Ectodermal cell (in vitro differentiated cells): Measurements from ENCODE around the gene MAP2K2.
A peak's percentile ranks its signal among the peaks of the same experiment; 100 is the strongest.

Experiments
- H3K27ac ChIP-seq: 2 replicates; pipeline ENCODE4 v1.7.0; 2013; ENCODE audit warnings: mild to moderate bottlenecking, low read depth, low read length; ENCODE audit not compliant: insufficient read depth, poor library complexity, severe bottlenecking
- H3K27me3 ChIP-seq: 2 replicates; pipeline ENCODE4 v1.7.0; 2013; ENCODE audit warnings: mild to moderate bottlenecking, low read length; ENCODE audit not compliant: insufficient read depth, control insufficient read depth, poor library complexity, severe bottlenecking
- H3K36me3 ChIP-seq: one replicate; pipeline ENCODE4 v1.7.0; 2013; ENCODE audit warnings: low read length; ENCODE audit not compliant: control insufficient read depth, insufficient read depth
- H3K4me1 ChIP-seq: one replicate; pipeline ENCODE4 v1.7.0; 2013; ENCODE audit warnings: low read length; ENCODE audit not compliant: control insufficient read depth, insufficient read depth
- H3K4me3 ChIP-seq: 2 replicates; pipeline ENCODE4 v1.7.0; 2013; ENCODE audit warnings: low read depth, low read length, control low read depth; ENCODE audit not compliant: insufficient read depth
- H3K9me3 ChIP-seq: 2 replicates; pipeline ENCODE4 v1.7.0; 2013; ENCODE audit warnings: mild to moderate bottlenecking, low read length, moderate library complexity; ENCODE audit not compliant: control insufficient read depth
- WGBS, 2 experiments: methylation state at CpG; one replicate each; pipeline ENCODE4 v1.1.7; 2013; ENCODE audit warnings: missing lambda C conversion rate in 2 of 2; 5-methylcytosine and 5-hydroxymethylcytosine counted together

MAP2K2 gene

GRCh38 chr19:4066682-4067395 is 57.1 kb downstream of the MAP2K2 start, which contains the start of gene ZBTB7A:
Gene ZBTB7A (minus strand): TSS chr19:4066899. CDS start chr19:4055232, 11,667 bp downstream.
- H3K9me3 ChIP-seq, result no peaks in the 10 kb centered on the region
- H3K4me3 ChIP-seq, result peak within 1 kb of the TSS; percentile 52
- H3K4me1 ChIP-seq, result peaks cover 5% of the 10 kb centered on the region
- H3K27me3 ChIP-seq, result peaks cover 32% of the 10 kb centered on the region
- no peaks in the 10 kb centered on the region for H3K36me3 ChIP-seq
- H3K27ac ChIP-seq, result no peak within 1 kb of the TSS
- 0 to 1% methylated on average over 83 to 85 of the region's 85 CpGs for WGBS, 2 experiments

- 0% methylated on average over 31 of the region's 31 CpGs for WGBS, 2 experiments
Observed at GRCh38 chr19:4066176-4066606, 57.7 kb downstream of the MAP2K2 start.

GRCh38 chr19:4065430-4066175 is 58.3 kb downstream of the MAP2K2 start:
- H3K4me3 ChIP-seq, result peak overlapping the region; percentile 52
- H3K27me3 ChIP-seq, result peaks cover 32% of the 10 kb centered on the region
- H3K27ac ChIP-seq, result no peak overlapping the region
- WGBS, 2 experiments, result 0% methylated on average over 92 to 95 of the region's 98 CpGs
- H3K9me3 ChIP-seq, result no peaks in the 10 kb centered on the region
- no peaks in the 10 kb centered on the region for H3K36me3 ChIP-seq
- H3K4me1 ChIP-seq, result peaks cover 5% of the 10 kb centered on the region

More at GRCh38 chr19:4066176-4066606, 57.7 kb downstream of the MAP2K2 start:
- peaks cover 5% of the 10 kb centered on the region for H3K4me1 ChIP-seq
- no peaks in the 10 kb centered on the region for H3K9me3 ChIP-seq
- no peaks in the 10 kb centered on the region for H3K36me3 ChIP-seq
- H3K27me3 ChIP-seq, result peaks cover 32% of the 10 kb centered on the region
- H3K4me3 ChIP-seq, result peak overlapping the region; percentile 52
- H3K27ac ChIP-seq, result no peak overlapping the region

GRCh38 chr19:4064496-4065260 is 59.2 kb downstream of the MAP2K2 start:
- Histone ChIP-seq H3K4me1 (peaks cover 5% of the 10 kb centered on the region), H3K36me3 (no peaks in the 10 kb centered on the region), H3K4me3 (peak overlapping the region; percentile 59), H3K27me3 (peaks cover 30% of the 10 kb centered on the region), H3K27ac (no peak overlapping the region), H3K9me3 (no peaks in the 10 kb centered on the region)
- WGBS, 2 experiments, result 1% methylated on average over 57 of the region's 57 CpGs

GRCh38 chr19:4064149-4064495 is 59.8 kb downstream of the MAP2K2 start:
- no peak overlapping the region for H3K27ac ChIP-seq
- no peaks in the 10 kb centered on the region for H3K9me3 ChIP-seq
- peaks cover 24% of the 10 kb centered on the region for H3K27me3 ChIP-seq
- 2 to 4% methylated on average over 24 of the region's 24 CpGs for WGBS, 2 experiments
- H3K36me3 ChIP-seq, result no peaks in the 10 kb centered on the region
- peak overlapping the region; percentile 59 for H3K4me3 ChIP-seq
- H3K4me1 ChIP-seq, result peaks cover 6% of the 10 kb centered on the region

GRCh38 chr19:4063369-4064148 is 60.4 kb downstream of the MAP2K2 start:
- no peaks in the 10 kb centered on the region for H3K9me3 ChIP-seq
- peaks cover 12% of the 10 kb centered on the region for H3K4me1 ChIP-seq
- peak overlapping the region; percentile 59 for H3K4me3 ChIP-seq
- H3K36me3 ChIP-seq, result no peaks in the 10 kb centered on the region
- peaks cover 18% of the 10 kb centered on the region for H3K27me3 ChIP-seq
- 50 to 51% methylated on average over 31 of the region's 31 CpGs for WGBS, 2 experiments
- no peak overlapping the region for H3K27ac ChIP-seq

GRCh38 chr19:4062419-4063368 is 61.2 kb downstream of the MAP2K2 start:
- Histone ChIP-seq H3K27ac (no peak overlapping the region), H3K9me3 (no peaks in the 10 kb centered on the region), H3K4me1 (peaks cover 12% of the 10 kb centered on the region), H3K36me3 (no peaks in the 10 kb centered on the region), H3K4me3 (no peak overlapping the region), H3K27me3 (peaks cover 10% of the 10 kb centered on the region)
- WGBS, 2 experiments, result 90 to 91% methylated on average over 30 of the region's 30 CpGs

- H3K27ac ChIP-seq, result no peak overlapping the region
- H3K4me1 ChIP-seq, result peaks cover 12% of the 10 kb centered on the region
- H3K4me3 ChIP-seq, result no peak overlapping the region
Observed at GRCh38 chr19:4061683-4062418, 62.1 kb downstream of the MAP2K2 start.

More at GRCh38 chr19:4061683-4062418, 62.1 kb downstream of the MAP2K2 start:
- WGBS, 2 experiments, result 89 to 90% methylated on average over 29 of the region's 29 CpGs
- Histone ChIP-seq H3K36me3 (no peaks in the 10 kb centered on the region), H3K27me3 (peaks cover 1% of the 10 kb centered on the region), H3K9me3 (no peaks in the 10 kb centered on the region)
